H1 (cell line): ENCODE data around the gene LGALSL. TPM values are rescaled to one million over a fixed set of nuclear protein-coding genes. Genes with fewer than 3 reads are reported as not detected.

Experiments used
- CTCF ChIA-PET: fragments of 300-600 bp; sonication (Branson Sonifier 250); formaldehyde crosslinking; loops from one replicate; lab custom pipeline; 2021; ENCODE audit not compliant: partially characterized antibody; lab: Charles Lee
- POLR2A ChIA-PET: fragments of 300-600 bp; sonication (Branson Sonifier 250); formaldehyde crosslinking; loops from one replicate; lab custom pipeline; 2021; ENCODE audit warnings: inconsistent platforms; ENCODE audit not compliant: partially characterized antibody; lab: Charles Lee
- DNase-seq, 2 experiments: peaks; one replicate each; pipeline versions ENCODE4 v3.0.0 to v3.0.0-alpha.2; 2010 to 2022; ENCODE audit warnings: low spot score in 2 of 2, low read depth in 1 of 2, mixed read lengths in 1 of 2
- FAIRE-seq: peaks from 2 replicates; lab custom pipeline; 2011; peaks lifted over from hg19 to GRCh38; lab: Jason Lieb, UNC
- H2AFZ ChIP-seq: 2 replicates; pipeline ENCODE4 v1.8.1; 2012; ENCODE audit warnings: low read length, inconsistent platforms
- H2AK5ac ChIP-seq: 2 replicates; pipeline ENCODE4 v1.6.1; 2013; ENCODE audit warnings: low read depth, low read length
- H2BK120ac ChIP-seq: replicated peaks from 2 replicates; pipeline ENCODE3; 2013; ENCODE audit warnings: low read depth, low read length, inconsistent platforms
- H2BK12ac ChIP-seq: 2 replicates; pipeline ENCODE4 v1.6.1; 2013; ENCODE audit warnings: low read depth, low read length
- H2BK15ac ChIP-seq: 2 replicates; pipeline ENCODE4 v1.6.1; 2013; ENCODE audit warnings: low read length
- H2BK20ac ChIP-seq: 2 replicates; pipeline ENCODE4 v1.6.1; 2013; ENCODE audit warnings: low read length
- H2BK5ac ChIP-seq: 2 replicates; pipeline ENCODE4 v1.6.1; 2013; ENCODE audit warnings: low read depth, low read length
- H3K14ac ChIP-seq: 2 replicates; pipeline ENCODE4 v1.6.1; 2013; ENCODE audit warnings: inconsistent platforms; ENCODE audit not compliant: insufficient read length
- H3K18ac ChIP-seq: 2 replicates; pipeline ENCODE4 v1.6.1; 2013; ENCODE audit warnings: low read length; ENCODE audit errors: extremely low read depth
- H3K23ac ChIP-seq: 2 replicates; pipeline ENCODE4 v1.6.1; 2013; ENCODE audit warnings: inconsistent platforms; ENCODE audit not compliant: insufficient read length
- H3K23me2 ChIP-seq: 2 replicates; pipeline ENCODE4 v1.6.1; 2013; ENCODE audit warnings: low read depth, low read length
- H3K27ac ChIP-seq: 2 replicates; pipeline ENCODE4 v1.6.1; 2011; ENCODE audit warnings: low read depth, low read length, inconsistent platforms
- H3K27me3 ChIP-seq, 4 experiments: replicated peaks in 1 of 4; 1 replicate in 1 of 4; 2 replicates in 3 of 4; pipeline versions ENCODE4 v1.6.1 to v1.8.1; 2011 to 2013; ENCODE audit warnings: low read length in 3 of 4, mild to moderate bottlenecking in 3 of 4, inconsistent platforms in 2 of 4, mixed read lengths in 2 of 4, moderate library complexity in 1 of 4; ENCODE audit not compliant: control insufficient read depth in 3 of 4, insufficient read depth in 3 of 4; ENCODE audit errors: extremely low read depth in 1 of 4
- H3K36me3 ChIP-seq, 4 experiments: 2 replicates each; pipeline versions ENCODE4 v1.6.1 to v1.8.1; 2011 to 2013; ENCODE audit warnings: mild to moderate bottlenecking in 4 of 4, low read length in 3 of 4, moderate library complexity in 2 of 4, control low read depth in 1 of 4, inconsistent platforms in 1 of 4; ENCODE audit not compliant: insufficient read depth in 4 of 4, control insufficient read depth in 2 of 4
- H3K4ac ChIP-seq: replicated peaks from 2 replicates; pipeline ENCODE3; 2013; ENCODE audit warnings: low read length, low read depth, mixed read lengths, inconsistent platforms; ENCODE audit not compliant: insufficient read length
- H3K4me1 ChIP-seq, 4 experiments: replicated peaks in 1 of 4; 1 replicate in 1 of 4; 2 replicates in 3 of 4; pipeline versions ENCODE4 v1.6.1 to v1.8.1; 2011 to 2013; ENCODE audit warnings: low read length in 3 of 4, inconsistent platforms in 2 of 4, mixed read lengths in 1 of 4; ENCODE audit not compliant: insufficient read depth in 4 of 4, control insufficient read depth in 3 of 4
- H3K4me2 ChIP-seq, 2 experiments: 2 replicates each; pipeline versions ENCODE4 v1.6.1 to v1.8.1; 2011 to 2013; ENCODE audit warnings: low read depth in 2 of 2, low read length in 2 of 2, control low read depth in 1 of 2, inconsistent platforms in 1 of 2, mild to moderate bottlenecking in 1 of 2; ENCODE audit not compliant: insufficient read depth in 1 of 2
- H3K4me3 ChIP-seq, 4 experiments: fragments of 200-600, 300-600 bp in 1 of 4; sonication (generic), shearing (Covaris generic), sonication (Bioruptor Twin) in 1 of 4; 2 replicates each; pipeline versions ENCODE4 v1.5.1 to v1.8.1; 2011 to 2016; ENCODE audit warnings: low read length in 4 of 4, low read depth in 3 of 4, control low read depth in 2 of 4, inconsistent platforms in 2 of 4, mild to moderate bottlenecking in 2 of 4, mixed read lengths in 1 of 4, moderate library complexity in 1 of 4; ENCODE audit not compliant: insufficient read depth in 2 of 4; ENCODE audit errors: extremely low read depth in 1 of 4
- H3K56ac ChIP-seq: replicated peaks from 2 replicates; pipeline ENCODE3; 2013; ENCODE audit warnings: low read depth, mild to moderate bottlenecking, mixed read lengths, low read length, inconsistent platforms; ENCODE audit not compliant: insufficient read length
- H3K79me1 ChIP-seq: 2 replicates; pipeline ENCODE4 v1.6.1; 2013; ENCODE audit warnings: low read depth, low read length, control low read depth
- H3K79me2 ChIP-seq, 2 experiments: 2 replicates each; pipeline versions ENCODE4 v1.6.1 to v1.8.1; 2012 to 2013; ENCODE audit warnings: low read length in 2 of 2, mild to moderate bottlenecking in 2 of 2, inconsistent platforms in 1 of 2; ENCODE audit not compliant: insufficient read depth in 2 of 2, control insufficient read depth in 1 of 2
- H3K9ac ChIP-seq, 4 experiments: replicated peaks in 1 of 4; 1 replicate in 1 of 4; 2 replicates in 3 of 4; pipeline versions ENCODE4 v1.6.1 to v1.8.1; 2011 to 2013; ENCODE audit warnings: low read depth in 3 of 4, low read length in 3 of 4, control low read depth in 2 of 4, mild to moderate bottlenecking in 2 of 4, moderate library complexity in 2 of 4, inconsistent platforms in 1 of 4; ENCODE audit errors: extremely low read depth in 1 of 4
- H3K9me3 ChIP-seq, 2 experiments: 2 replicates each; pipeline versions ENCODE4 v1.6.1 to v1.8.1; 2012 to 2013; ENCODE audit warnings: mild to moderate bottlenecking in 2 of 2, moderate library complexity in 2 of 2, control low read depth in 1 of 2, inconsistent platforms in 1 of 2, low read depth in 1 of 2, low read length in 1 of 2, mixed read lengths in 1 of 2; ENCODE audit not compliant: insufficient read depth in 2 of 2
- H4K20me1 ChIP-seq, 2 experiments: replicated peaks in 1 of 2; 2 replicates each; pipeline versions ENCODE3 to v1.8.1; 2011 to 2013; ENCODE audit warnings: inconsistent platforms in 2 of 2, low read length in 2 of 2, mild to moderate bottlenecking in 1 of 2; ENCODE audit not compliant: insufficient read depth in 2 of 2, control insufficient read depth in 1 of 2
- H4K5ac ChIP-seq: 2 replicates; pipeline ENCODE4 v1.6.1; 2013; ENCODE audit warnings: low read length, low read depth, mixed read lengths, inconsistent platforms; ENCODE audit not compliant: insufficient read length
- H4K8ac ChIP-seq: 2 replicates; pipeline ENCODE4 v1.8.0; 2013; ENCODE audit warnings: mild to moderate bottlenecking, moderate library complexity, low read length, inconsistent platforms; ENCODE audit not compliant: insufficient read depth; ENCODE audit errors: extremely low read depth
- H4K91ac ChIP-seq: replicated peaks from 2 replicates; pipeline ENCODE3; 2013; ENCODE audit warnings: low read length, mixed read lengths, inconsistent platforms; ENCODE audit not compliant: insufficient read length
- BCL11A ChIP-seq, 2 experiments: IDR thresholded peaks; one replicate each; pipeline ENCODE4 v1.6.1; 2011; ENCODE audit warnings: low read depth in 2 of 2, low read length in 2 of 2, mild to moderate bottlenecking in 2 of 2
- CEBPB ChIP-seq: IDR thresholded peaks from 2 replicates; pipeline ENCODE4 v1.6.1; 2012; ENCODE audit warnings: low read depth, low read length
- CHD2 ChIP-seq: IDR thresholded peaks from 2 replicates; pipeline ENCODE4 v1.6.1; 2012; ENCODE audit warnings: low read length, improper control_type of control experiment
- PHF8 ChIP-seq: fragments of 200-600 bp; sonication (generic); conservative IDR thresholded peaks from 2 replicates; pipeline ENCODE4 v1.7.1; 2012; ENCODE audit warnings: low read depth, mild to moderate bottlenecking, inconsistent platforms, low read length, moderate library complexity
- SP4 ChIP-seq: IDR thresholded peaks from 2 replicates; pipeline ENCODE4 v1.6.1; 2012; ENCODE audit warnings: low read length, inconsistent platforms
- TEAD4 ChIP-seq: IDR thresholded peaks from 2 replicates; pipeline ENCODE4 v1.6.1; 2012; ENCODE audit warnings: low read depth, low read length, inconsistent platforms, mixed read lengths
- WGBS, 2 experiments: shearing (Covaris generic) in 1 of 2; methylation state at CpG; one replicate each; pipeline versions ENCODE4 v1.1.6 to v1.1.7; 2013 to 2015; ENCODE audit warnings: low lambda C conversion rate in 2 of 2, mixed read lengths in 2 of 2, inconsistent platforms in 1 of 2, low coverage in 1 of 2, missing lambda C conversion rate in 1 of 2; ENCODE audit not compliant: insufficient replicate concordance in 2 of 2, insufficient coverage in 1 of 2, insufficient read length in 1 of 2; ENCODE audit errors: extremely low coverage in 1 of 2, missing lambda C conversion rate in 1 of 2; 5-methylcytosine and 5-hydroxymethylcytosine counted together
- polyA plus RNA-seq, 7 experiments: library from polyadenylated mRNA; depleted of rRNA in 3 of 7; stranded (reverse) in 5 of 7; unstranded in 2 of 7; fragments of >200 nt in 5 of 7; fragments of 200-250 nt in 2 of 7; gene quantifications; 1 replicate in 5 of 7; 2 replicates in 1 of 7; 4 replicates in 1 of 7; pipeline versions ENCODE4 v1.2.1 to v1.2.3, GENCODE V29; 2011 to 2013; ENCODE audit warnings: missing spikeins in 2 of 7, mixed read lengths in 2 of 7
- total RNA-seq: library from RNA; stranded (reverse); fragmentation: NEBNext Ultra II Directional; extraction: Animal tissue kit (Norgen Biotek cat#: 25700); gene quantifications from 2 replicates; pipeline ENCODE4 v1.2.1, GENCODE V29; 2021
- TF ChIP-seq, protein P1 (sequence below), 3 experiments: IDR thresholded peaks; 1 replicate in 2 of 3; 2 replicates in 1 of 3; pipeline versions ENCODE4 v1.5.1 to v1.6.1; 2011; ENCODE audit warnings: low read length in 3 of 3, mild to moderate bottlenecking in 3 of 3, inconsistent platforms in 2 of 3, low read depth in 1 of 3, moderate library complexity in 1 of 3; ENCODE audit not compliant: insufficient read depth in 1 of 3; ENCODE audit errors: control extremely low read depth in 1 of 3

Gene LGALSL
- total and polyA plus RNA-seq, 2 of the 8 experiments (the other 6 are each of a cell fraction or from before 2014, with no cell fraction given), result 13.6 to 32.3 TPM

DNA sequence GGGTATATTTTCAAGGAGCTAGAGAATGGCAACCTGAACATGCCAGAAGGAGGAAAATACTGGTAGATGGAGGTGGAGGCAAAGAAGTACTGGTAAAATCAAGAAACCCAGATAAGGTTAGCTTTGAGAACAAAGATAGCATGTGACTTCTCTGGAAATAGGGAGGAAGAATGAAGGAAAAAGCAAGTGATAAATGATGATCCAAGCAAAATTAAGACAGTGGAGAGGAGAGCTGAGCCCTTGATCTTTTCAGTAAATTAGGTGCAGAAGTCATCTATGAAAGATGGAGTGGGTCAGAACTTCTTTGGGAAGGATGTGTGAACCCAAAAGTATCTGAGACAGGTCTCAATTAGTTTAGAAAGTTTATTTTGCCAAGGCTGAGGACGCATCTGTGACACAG is 44.5 kb downstream of the LGALSL start:
- no peak overlapping the region for H2BK12ac ChIP-seq
- no peak overlapping the region for H2BK5ac ChIP-seq
- no peak overlapping the region for H2BK20ac ChIP-seq
- POLR2A ChIA-PET, result no interaction called here
- no peak overlapping the region for H3K9ac ChIP-seq
- no peak overlapping the region for H3K14ac ChIP-seq
- H3K4me1 ChIP-seq, result peaks cover 0 to 10% (median 0%) of the 10 kb centered on the region in 4 experiments; a peak in 2 of 7 replicates
- no peak overlapping the region for H2BK120ac ChIP-seq
- H2AFZ ChIP-seq, result no peak overlapping the region
- no peak overlapping the region for H3K27ac ChIP-seq
- no peaks in the 10 kb centered on the region for H3K36me3 ChIP-seq
- no peaks in the 10 kb centered on the region for H3K9me3 ChIP-seq
- no peaks in the 10 kb centered on the region for H3K27me3 ChIP-seq
- H4K20me1 ChIP-seq, result no peaks in the 10 kb centered on the region
- no peak overlapping the region for H4K91ac ChIP-seq
- no peaks in the 10 kb centered on the region for H3K79me1 ChIP-seq
- H3K18ac ChIP-seq, result no peak overlapping the region
- 73% methylated on average over 1 of the region's 1 CpG; no CpG with 5 or more reads in 1 of the 2 experiments for WGBS, 2 experiments
- H3K79me2 ChIP-seq, result no peaks in the 10 kb centered on the region
- H2AK5ac ChIP-seq, result no peak overlapping the region
- H3K4me2 ChIP-seq, result no peak overlapping the region
- no peak overlapping the region for H3K4ac ChIP-seq
- no peak overlapping the region for H3K23ac ChIP-seq
- DNase-seq, result no peak
- no peak overlapping the region for H4K5ac ChIP-seq
- no peak overlapping the region for H3K4me3 ChIP-seq
- FAIRE-seq, result no peak
- no peak overlapping the region for H2BK15ac ChIP-seq
- no peaks in the 10 kb centered on the region for H3K23me2 ChIP-seq
- H4K8ac ChIP-seq, result no peak overlapping the region
- H3K56ac ChIP-seq, result no peak overlapping the region
- CTCF ChIA-PET, result interaction anchor here (0.6 to 3.2 kb wide), 6 partner anchors 10 to 168 kb away, joined by 3 to 17 read pairs (median 4); no protein-coding TSS in a partner anchor
- TF ChIP-seq PHF8 (no peak), SP4 (no peak), TEAD4 (no peak), CEBPB (no peak), CHD2 (no peak), BCL11A (IDR thresholded peaks at IDR 0.05; ENCODE audit: low read depth in 2 of 2, low read length in 2 of 2) (no peak)
- TF ChIP-seq, protein P1, sequence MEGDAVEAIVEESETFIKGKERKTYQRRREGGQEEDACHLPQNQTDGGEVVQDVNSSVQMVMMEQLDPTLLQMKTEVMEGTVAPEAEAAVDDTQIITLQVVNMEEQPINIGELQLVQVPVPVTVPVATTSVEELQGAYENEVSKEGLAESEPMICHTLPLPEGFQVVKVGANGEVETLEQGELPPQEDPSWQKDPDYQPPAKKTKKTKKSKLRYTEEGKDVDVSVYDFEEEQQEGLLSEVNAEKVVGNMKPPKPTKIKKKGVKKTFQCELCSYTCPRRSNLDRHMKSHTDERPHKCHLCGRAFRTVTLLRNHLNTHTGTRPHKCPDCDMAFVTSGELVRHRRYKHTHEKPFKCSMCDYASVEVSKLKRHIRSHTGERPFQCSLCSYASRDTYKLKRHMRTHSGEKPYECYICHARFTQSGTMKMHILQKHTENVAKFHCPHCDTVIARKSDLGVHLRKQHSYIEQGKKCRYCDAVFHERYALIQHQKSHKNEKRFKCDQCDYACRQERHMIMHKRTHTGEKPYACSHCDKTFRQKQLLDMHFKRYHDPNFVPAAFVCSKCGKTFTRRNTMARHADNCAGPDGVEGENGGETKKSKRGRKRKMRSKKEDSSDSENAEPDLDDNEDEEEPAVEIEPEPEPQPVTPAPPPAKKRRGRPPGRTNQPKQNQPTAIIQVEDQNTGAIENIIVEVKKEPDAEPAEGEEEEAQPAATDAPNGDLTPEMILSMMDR (IDR thresholded peaks at IDR 0.05; ENCODE audit: control extremely low read depth in 1 of 3, insufficient read depth in 1 of 3, low read depth in 1 of 3, low read length in 3 of 3), result no peak
